K562 (cell line): ENCODE results near the gene GET3. TPM values are rescaled to one million over a fixed set of nuclear protein-coding genes. Genes with fewer than 3 reads are reported as not detected.
A peak's percentile ranks its signal among the peaks of the same experiment; 100 is the strongest.

Experiments
- CHCHD3 ChIP-seq: fragments of 250-450 bp; sonication (Bioruptor Pico); IDR thresholded peaks from 2 replicates; pipeline ENCODE4 v2.1.2; 2022; ENCODE audit warnings: mild to moderate bottlenecking
- CHD1 ChIP-seq: fragments of 200-600 bp; sonication (generic); IDR thresholded peaks from one replicate; pipeline ENCODE4 v1.6.1; 2012; ENCODE audit warnings: mild to moderate bottlenecking, moderate library complexity, low read length, inconsistent platforms
- NONO ChIP-seq, 2 experiments: fragments of 200-400 bp in 1 of 2; fragments of 450-650 bp in 1 of 2; formaldehyde crosslinking in 1 of 2; IDR thresholded peaks; 2 replicates each; pipeline ENCODE4 v1.6.1; 2017; ENCODE audit warnings: low read depth in 2 of 2, mild to moderate bottlenecking in 2 of 2, moderate library complexity in 2 of 2, low read length in 1 of 2
- NUFIP1 ChIP-seq: fragments of 450-650 bp; IDR thresholded peaks from 2 replicates; pipeline ENCODE4 v1.6.1; 2018; ENCODE audit not compliant: partially characterized antibody
- POLR2A ChIP-seq: fragments of 450-650 bp; conservative IDR thresholded peaks from 2 replicates; pipeline ENCODE4 v1.6.1; 2016
- TAF1 ChIP-seq: IDR thresholded peaks from 2 replicates; pipeline ENCODE4 v1.6.1; 2011; ENCODE audit warnings: mild to moderate bottlenecking, low read length, moderate library complexity; ENCODE audit not compliant: insufficient read depth, control insufficient read depth, severe bottlenecking; ENCODE audit errors: extremely low read depth
- TBL1XR1 ChIP-seq, 2 experiments: IDR thresholded peaks; 2 replicates each; pipeline ENCODE4 v1.6.1; 2012; ENCODE audit warnings: improper control_type of control experiment in 2 of 2, low read length in 2 of 2, mild to moderate bottlenecking in 1 of 2
- THAP12 ChIP-seq: fragments of 250-450 bp; sonication (Bioruptor Pico); IDR thresholded peaks from 2 replicates; pipeline ENCODE4 v1.9.0; 2021; ENCODE audit warnings: mild to moderate bottlenecking, inconsistent platforms
- ZNF609 ChIP-seq: sonication (generic); formaldehyde crosslinking; IDR thresholded peaks from 2 replicates; pipeline ENCODE4 v1.8.1; 2023; ENCODE audit warnings: missing genetic modification reagents, mild to moderate bottlenecking, borderline replicate concordance
- polyA plus RNA-seq, 8 experiments: library from polyadenylated mRNA; depleted of rRNA in 4 of 8; stranded (reverse) in 5 of 8; unstranded in 3 of 8; fragments of >200 nt; fragmentation: Nextera tagmentation in 2 of 8; fragmentation: Illumina TruSeq in 1 of 8; extraction: Ambion mirVana in 2 of 8; extraction: Trizol in 1 of 8; gene quantifications; 2 replicates each; pipeline versions ENCODE4 v1.2.1 to v1.2.3, GENCODE V29; 2011 to 2014; ENCODE audit warnings: inconsistent platforms in 1 of 8, missing spikeins in 1 of 8
- total RNA-seq, 7 experiments: library from RNA; depleted of rRNA in 6 of 7; stranded (reverse); fragments of >200 nt in 6 of 7; fragmentation: Illumina TruSeq in 2 of 7; extraction: Trizol in 2 of 7; gene quantifications; 2 replicates each; pipeline versions ENCODE4 v1.2.1 to v1.2.3, GENCODE V29; 2011 to 2021; ENCODE audit warnings: low replicate concordance in 1 of 7

The GET3 gene
- total and polyA plus RNA-seq, 9 of the 15 experiments (the other 6 are each of a cell fraction or from before 2014, with no cell fraction given): 8.3 to 83.5 (median 51.8) TPM

- TF ChIP-seq ZNF609 (CRISPR knock-in tag) (no peak), NUFIP1 (no peak), CHD1 (no peak), TAF1 (peak; percentile 48), TBL1XR1 (IDR thresholded peaks at IDR 0.05; ENCODE audit: low read length in 2 of 2) (peak in 1 of 2 experiments; percentile 17; a peak in 2 of 4 replicates), THAP12 (0 out of 2 replicates have a peak, but pooled peaks have one; percentile 25), CHCHD3 (CRISPR knock-in tag) (no peak), POLR2A (peak; percentile 74), NONO (IDR thresholded peaks at IDR 0.05; ENCODE audit: low read depth in 2 of 2, low read length in 1 of 2) (peak; percentile 47 to 80; a peak in 3 of 4 replicates)
Measured at GRCh38 chr19:12793290-12794195, 56.2 kb downstream of the GET3 start (continued).
